Measurements from ENCODE around the gene MYH9.
"Not testable (repeated sequence)": the region's sequence is repeated elsewhere in the genome, so short reads cannot be mapped to it uniquely, and the experiment has no call there.

The MYH9 gene

DNA sequence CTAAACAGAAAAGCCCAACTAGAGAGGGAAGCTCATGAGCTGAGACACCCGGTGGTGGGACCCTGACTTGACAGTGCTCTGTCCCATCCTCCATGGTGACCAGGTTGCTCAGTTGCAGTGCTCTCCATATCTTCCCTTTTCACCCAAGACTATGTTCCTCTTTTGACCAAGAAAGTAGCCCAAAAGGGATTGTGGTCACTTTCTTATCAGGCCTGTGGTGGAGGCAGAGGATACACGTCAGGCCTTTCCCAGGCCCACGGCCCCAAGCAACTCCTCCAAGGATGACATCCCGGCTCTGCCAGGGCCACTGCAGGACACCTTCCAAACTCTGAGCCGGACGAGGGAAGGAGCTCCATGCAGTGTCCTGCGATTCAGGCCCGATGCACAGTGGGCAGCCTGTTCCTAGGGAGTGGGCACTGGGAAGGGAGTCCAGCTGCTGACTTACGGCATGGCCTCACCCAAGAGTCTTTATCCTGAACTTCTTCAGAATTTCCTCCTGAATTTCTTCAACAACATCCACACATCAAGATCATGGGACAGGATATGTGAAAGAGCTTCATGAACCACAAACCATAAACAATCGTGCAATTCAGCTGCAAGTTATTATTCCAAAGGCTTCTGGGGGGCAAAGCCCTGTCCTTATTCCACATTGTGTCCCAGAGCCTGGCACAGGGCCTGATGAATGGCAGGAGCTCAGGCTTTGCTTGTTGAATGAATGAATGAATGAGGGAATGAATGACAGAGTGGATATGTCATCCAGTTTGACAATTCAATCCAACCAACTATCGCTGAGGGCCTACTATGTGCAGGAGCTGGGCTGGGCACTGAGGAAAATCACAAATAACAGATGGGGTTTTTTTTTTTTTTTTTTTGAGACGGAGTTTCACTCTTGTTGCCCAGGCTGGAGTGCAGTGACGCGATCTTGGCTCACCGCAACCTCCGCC is 36.0 kb upstream of the MYH9 start:
- Mint-ChIP-seq H3K27ac (ENCODE audit: low read depth) (no peak overlapping the region), H3K4me1 (peaks cover 15% of the 10 kb centered on the region), H3K4me3 (no peak overlapping the region), H3K9me3 (no peaks in the 10 kb centered on the region), H3K27me3 (no peaks in the 10 kb centered on the region), H3K36me3 (ENCODE audit: insufficient read depth) (no peaks in the 10 kb centered on the region)
- DNase-seq (ENCODE audit: low spot score in 2 of 2) (no peak), ATAC-seq (replicated peaks; ENCODE audit: extremely low read depth, poor library complexity, severe bottlenecking) (peak; percentile 36)

DNA sequence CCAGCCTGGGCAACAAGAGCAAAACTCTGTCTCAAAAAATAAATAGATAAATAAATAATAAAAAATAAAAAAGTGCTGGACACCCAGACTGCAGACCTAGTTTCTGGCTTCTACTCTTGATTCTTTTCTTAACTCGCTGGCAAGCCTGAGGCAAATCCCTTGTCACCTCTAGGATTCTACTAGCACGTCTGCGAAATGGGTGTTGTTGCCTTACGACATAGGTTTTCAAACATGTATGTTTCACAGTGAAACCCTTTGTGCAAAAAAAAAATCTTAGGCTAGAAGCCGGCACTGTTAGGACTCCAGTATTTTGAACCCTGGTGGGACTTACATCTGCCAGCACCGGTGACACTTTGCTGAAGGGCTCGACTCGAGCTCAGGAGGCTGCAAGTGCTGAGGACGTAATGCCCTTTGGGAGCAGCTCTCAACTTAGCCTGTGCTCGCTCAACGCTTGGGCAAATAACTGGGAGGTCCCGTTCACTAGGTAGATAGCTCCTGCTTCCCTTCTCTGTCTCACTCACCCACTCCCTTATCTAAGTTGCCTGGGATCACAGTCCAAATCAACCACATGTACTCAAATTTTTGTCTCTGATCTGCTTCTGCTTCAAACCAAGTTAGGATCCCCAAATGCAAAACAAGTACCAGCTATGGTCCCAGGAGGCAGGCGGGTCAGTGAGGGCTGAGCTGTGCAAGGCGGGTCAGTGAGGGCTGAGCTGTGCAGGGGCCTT is 34.7 kb upstream of the MYH9 start:
- H3K4me3 Mint-ChIP-seq: no peak overlapping the region
- H3K36me3 Mint-ChIP-seq (ENCODE audit: insufficient read depth): no peaks in the 10 kb centered on the region
- DNase-seq (ENCODE audit: low spot score in 2 of 2) (no peak), ATAC-seq (replicated peaks; ENCODE audit: extremely low read depth, poor library complexity, severe bottlenecking) (no peak)
- H3K27me3 Mint-ChIP-seq: no peaks in the 10 kb centered on the region
- no peaks in the 10 kb centered on the region for H3K9me3 Mint-ChIP-seq
- H3K4me1 Mint-ChIP-seq: peaks cover 15% of the 10 kb centered on the region
- H3K27ac Mint-ChIP-seq (ENCODE audit: low read depth): no peak overlapping the region

GRCh38 chr22:36419912-36420882 is 32.4 kb upstream of the MYH9 start:
- H3K4me1 Mint-ChIP-seq: peaks cover 13% of the 10 kb centered on the region
- DNase-seq (ENCODE audit: low spot score in 2 of 2): no peak
- peak overlapping the region; percentile 57 for H3K27ac Mint-ChIP-seq (ENCODE audit: low read depth)
- H3K36me3 Mint-ChIP-seq (ENCODE audit: insufficient read depth): no peaks in the 10 kb centered on the region
- H3K9me3 Mint-ChIP-seq: no peaks in the 10 kb centered on the region
- H3K27me3 Mint-ChIP-seq: no peaks in the 10 kb centered on the region
- peak overlapping the region; percentile 73 for H3K4me3 Mint-ChIP-seq
- no peak for ATAC-seq (replicated peaks; ENCODE audit: extremely low read depth, poor library complexity, severe bottlenecking)

DNA sequence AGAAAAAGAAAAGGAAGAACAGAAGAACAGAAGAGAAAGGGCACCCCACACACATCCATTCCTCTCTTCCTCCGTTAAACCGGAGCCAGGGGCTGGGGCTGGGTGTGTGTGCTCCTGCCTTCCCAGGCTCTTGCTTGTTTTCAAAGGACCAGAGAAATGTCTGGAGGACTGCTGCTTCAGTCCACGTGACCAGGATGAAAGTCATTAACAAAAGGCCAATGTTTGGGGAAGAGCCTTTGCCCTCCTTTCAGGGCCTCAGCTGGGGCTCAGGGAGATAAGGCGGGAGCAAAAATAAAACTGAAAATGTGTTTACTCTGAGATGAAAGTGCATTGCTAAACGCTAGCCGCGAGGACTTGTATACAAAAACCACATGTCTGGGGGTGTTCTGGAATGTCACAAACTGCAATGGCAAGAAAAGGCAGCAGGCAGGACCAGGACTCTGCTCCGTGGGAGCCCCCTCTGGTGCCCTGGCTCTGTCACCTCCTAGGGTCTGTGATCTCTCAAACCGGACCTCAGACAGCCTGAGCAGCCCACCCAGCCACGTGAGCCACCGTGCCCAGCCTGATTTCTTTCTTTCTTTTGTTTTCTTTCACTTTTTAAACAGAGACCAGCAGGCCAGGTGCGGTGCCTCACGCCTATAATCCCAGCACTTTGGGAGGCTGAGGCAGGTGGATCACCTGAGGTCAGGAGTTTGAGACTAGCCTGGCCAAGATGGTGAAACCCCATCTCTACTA is 31.6 kb upstream of the MYH9 start:
- no peaks in the 10 kb centered on the region for H3K36me3 Mint-ChIP-seq (ENCODE audit: insufficient read depth)
- ATAC-seq (replicated peaks; ENCODE audit: extremely low read depth, poor library complexity, severe bottlenecking) (peak; percentile 61), DNase-seq (ENCODE audit: low spot score in 2 of 2) (no peak)
- H3K9me3 Mint-ChIP-seq: no peaks in the 10 kb centered on the region
- peaks cover 9% of the 10 kb centered on the region for H3K4me1 Mint-ChIP-seq
- no peaks in the 10 kb centered on the region for H3K27me3 Mint-ChIP-seq
- H3K27ac Mint-ChIP-seq (ENCODE audit: low read depth): peak overlapping the region; percentile 57
- H3K4me3 Mint-ChIP-seq: peak overlapping the region; percentile 73

DNA sequence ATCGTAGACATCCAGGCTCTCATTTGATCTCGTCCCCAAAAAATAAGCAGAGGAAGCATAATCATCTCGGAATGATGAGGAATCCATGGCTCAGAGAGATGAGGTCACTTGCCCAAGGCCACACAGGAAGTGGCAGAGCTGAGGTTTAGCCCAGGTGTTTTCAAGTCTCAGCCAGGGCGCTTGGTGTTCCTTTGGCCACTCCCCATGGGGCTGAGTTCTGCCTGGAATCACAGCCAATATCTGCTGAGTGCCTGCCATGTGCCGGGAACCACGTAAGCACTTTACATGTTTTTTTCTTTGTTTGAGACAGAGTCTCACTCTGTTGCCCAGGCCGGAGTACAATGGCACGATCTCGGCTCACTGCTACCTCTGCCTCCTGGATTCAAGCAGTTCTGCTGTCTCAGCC is 29.5 kb upstream of the MYH9 start:
- H3K9me3 Mint-ChIP-seq: no peaks in the 10 kb centered on the region
- H3K27ac Mint-ChIP-seq (ENCODE audit: low read depth): no peak overlapping the region
- no peak for DNase-seq (ENCODE audit: low spot score in 2 of 2)
- H3K27me3 Mint-ChIP-seq: no peaks in the 10 kb centered on the region
- no peak overlapping the region for H3K4me3 Mint-ChIP-seq
- peaks cover 15% of the 10 kb centered on the region for H3K4me1 Mint-ChIP-seq
- peak; percentile 28 for ATAC-seq (replicated peaks; ENCODE audit: extremely low read depth, poor library complexity, severe bottlenecking)
- no peaks in the 10 kb centered on the region for H3K36me3 Mint-ChIP-seq (ENCODE audit: insufficient read depth)

GRCh38 chr22:36415415-36416168 is 27.8 kb upstream of the MYH9 start:
- no peak overlapping the region for H3K27ac Mint-ChIP-seq (ENCODE audit: low read depth)
- H3K27me3 Mint-ChIP-seq: no peaks in the 10 kb centered on the region
- no peaks in the 10 kb centered on the region for H3K36me3 Mint-ChIP-seq (ENCODE audit: insufficient read depth)
- no peak overlapping the region for H3K4me3 Mint-ChIP-seq
- DNase-seq (ENCODE audit: low spot score in 2 of 2): no peak
- H3K4me1 Mint-ChIP-seq: peaks cover 15% of the 10 kb centered on the region
- no peak for ATAC-seq (replicated peaks; ENCODE audit: extremely low read depth, poor library complexity, severe bottlenecking)
- H3K9me3 Mint-ChIP-seq: no peaks in the 10 kb centered on the region

DNA sequence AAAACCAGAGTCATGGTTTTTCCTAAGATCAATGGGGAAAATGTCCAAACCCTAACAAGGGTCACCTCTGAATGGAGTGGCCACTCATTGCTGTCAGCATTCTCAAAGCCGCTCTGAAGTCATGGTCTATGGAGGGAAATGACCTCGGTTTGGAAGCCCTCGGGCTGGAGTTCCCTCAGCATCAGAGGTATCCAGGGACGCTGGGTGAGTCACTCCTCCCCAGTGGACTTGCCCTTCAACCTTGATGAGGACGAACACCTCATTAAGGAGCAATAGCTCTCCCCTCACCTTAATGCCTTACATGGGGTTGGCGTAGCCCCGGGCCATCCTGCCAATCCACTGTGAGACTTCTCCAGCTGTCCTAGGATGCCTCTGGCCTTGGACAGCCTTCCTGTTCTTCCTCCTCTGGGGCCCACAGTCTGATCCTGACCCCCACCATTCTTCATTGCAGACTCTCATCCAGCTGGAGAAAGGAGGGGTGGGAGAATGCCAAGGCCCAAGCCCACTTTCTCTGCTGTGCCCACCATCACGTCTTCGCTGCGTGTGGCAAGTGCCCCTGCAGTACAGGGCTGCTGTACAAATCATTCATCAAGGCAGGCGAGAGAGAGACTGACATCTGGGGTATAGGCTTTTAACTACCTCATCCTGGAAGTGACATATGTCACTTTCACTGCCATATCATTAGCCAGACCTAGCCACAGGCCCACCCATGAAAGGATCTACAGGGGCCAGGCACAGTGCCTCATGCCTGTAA is 25.4 kb upstream of the MYH9 start:
- peaks cover 2% of the 10 kb centered on the region for H3K36me3 Mint-ChIP-seq (ENCODE audit: insufficient read depth)
- H3K27me3 Mint-ChIP-seq: no peaks in the 10 kb centered on the region
- DNase-seq (ENCODE audit: low spot score in 2 of 2) (no peak), ATAC-seq (replicated peaks; ENCODE audit: extremely low read depth, poor library complexity, severe bottlenecking) (no peak)
- H3K9me3 Mint-ChIP-seq: no peaks in the 10 kb centered on the region
- H3K4me3 Mint-ChIP-seq: no peak overlapping the region
- peaks cover 22% of the 10 kb centered on the region for H3K4me1 Mint-ChIP-seq
- H3K27ac Mint-ChIP-seq (ENCODE audit: low read depth): no peak overlapping the region

GRCh38 chr22:36411589-36412258 is 24.0 kb upstream of the MYH9 start:
- no peak for DNase-seq (ENCODE audit: low spot score in 2 of 2)

DNA sequence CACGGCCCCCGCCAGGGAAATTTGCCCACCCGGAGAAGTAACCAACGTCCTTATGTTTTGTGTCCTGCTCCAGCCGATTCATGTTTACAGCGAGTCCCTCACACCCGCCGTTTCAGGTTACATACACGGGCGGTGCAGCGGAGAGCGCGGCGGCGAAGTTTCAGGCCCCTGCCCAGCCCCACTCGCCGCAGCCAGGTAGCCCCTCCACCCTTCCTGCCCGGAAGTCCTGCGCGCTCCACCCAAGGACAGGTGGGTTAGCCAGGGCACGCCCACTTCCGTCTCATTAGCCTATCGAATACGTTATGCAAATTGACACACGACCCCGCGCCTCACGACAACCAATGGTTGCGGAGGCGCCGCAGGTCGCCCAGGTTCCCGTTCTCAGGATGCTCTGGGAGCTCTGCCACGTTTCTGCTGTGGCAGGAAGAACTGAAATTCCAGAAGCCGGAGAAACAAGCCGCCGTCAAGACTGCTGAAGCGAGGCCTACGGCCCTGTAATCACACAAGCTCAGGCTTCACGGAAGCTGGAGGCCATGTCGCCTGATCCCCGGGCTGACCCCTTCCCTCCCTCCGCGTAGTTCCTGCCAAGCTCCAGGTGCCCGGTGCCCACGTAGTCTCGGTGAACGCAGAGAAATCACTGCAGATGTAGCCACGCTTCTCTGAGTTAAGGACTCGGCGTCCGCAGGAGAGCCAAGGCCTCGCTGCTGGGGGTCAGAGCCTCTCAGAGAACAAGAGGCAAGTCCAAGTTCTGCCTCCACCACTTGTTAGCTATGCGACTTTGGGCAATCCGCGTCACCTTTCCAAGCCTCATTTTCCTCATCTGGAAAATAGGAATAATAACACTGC is 22.4 kb upstream of the MYH9 start:
- H3K27me3 Mint-ChIP-seq: no peaks in the 10 kb centered on the region
- peak overlapping the region; percentile 84 for H3K27ac Mint-ChIP-seq (ENCODE audit: low read depth)
- H3K36me3 Mint-ChIP-seq (ENCODE audit: insufficient read depth): peaks cover 4% of the 10 kb centered on the region
- peak; percentile 31 for ATAC-seq (replicated peaks; ENCODE audit: extremely low read depth, poor library complexity, severe bottlenecking)
- peak overlapping the region; percentile 62 for H3K4me3 Mint-ChIP-seq
- DNase-seq (ENCODE audit: low spot score in 2 of 2): peak in 1 of 2 donors; percentile 28
- no peaks in the 10 kb centered on the region for H3K9me3 Mint-ChIP-seq
- H3K4me1 Mint-ChIP-seq: peaks cover 41% of the 10 kb centered on the region

More at GRCh38 chr22:36411589-36412258, 24.0 kb upstream of the MYH9 start:
- Mint-ChIP-seq H3K36me3 (ENCODE audit: insufficient read depth) (peaks cover 2% of the 10 kb centered on the region), H3K9me3 (no peaks in the 10 kb centered on the region), H3K4me1 (peaks cover 27% of the 10 kb centered on the region), H3K27ac (ENCODE audit: low read depth) (no peak overlapping the region), H3K27me3 (no peaks in the 10 kb centered on the region), H3K4me3 (no peak overlapping the region)
- ATAC-seq (replicated peaks; ENCODE audit: extremely low read depth, poor library complexity, severe bottlenecking): no peak

DNA sequence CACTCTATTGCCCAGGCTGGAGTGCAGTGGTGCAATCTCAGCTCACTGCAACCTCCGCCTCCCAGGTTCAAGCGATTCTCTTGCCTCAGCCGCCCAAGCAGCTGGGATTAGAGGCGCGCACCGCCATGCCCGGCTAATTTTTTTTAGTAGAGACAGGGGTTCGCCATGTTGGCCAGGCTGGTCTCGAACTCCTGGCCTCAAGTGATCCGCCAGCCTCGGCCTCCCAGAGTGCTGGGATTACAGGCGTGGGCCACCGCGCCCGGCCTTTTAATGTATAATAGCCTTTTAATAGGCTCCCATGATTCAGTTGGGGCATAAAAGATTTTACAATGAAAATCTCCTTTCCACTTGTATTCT is 21.8 kb upstream of the MYH9 start:
- not testable (repeated sequence) for H3K27me3 Mint-ChIP-seq; H3K36me3 Mint-ChIP-seq (ENCODE audit: insufficient read depth); DNase-seq (ENCODE audit: low spot score in 2 of 2); H3K9me3 Mint-ChIP-seq; ATAC-seq (replicated peaks; ENCODE audit: extremely low read depth, poor library complexity, severe bottlenecking)
- peak overlapping the region; percentile 62 for H3K4me3 Mint-ChIP-seq
- peak overlapping the region; percentile 84 for H3K27ac Mint-ChIP-seq (ENCODE audit: low read depth)
- H3K4me1 Mint-ChIP-seq: peaks cover 47% of the 10 kb centered on the region
